ENCODE measurements around the gene TSHZ2.

TSHZ2 gene

GRCh38 chr20:53161073-53161472 lies 188.9 kb downstream of the TSHZ2 start:
- DNase-seq (ENCODE audit: low read depth in 3 of 3), result no peak

DNA sequence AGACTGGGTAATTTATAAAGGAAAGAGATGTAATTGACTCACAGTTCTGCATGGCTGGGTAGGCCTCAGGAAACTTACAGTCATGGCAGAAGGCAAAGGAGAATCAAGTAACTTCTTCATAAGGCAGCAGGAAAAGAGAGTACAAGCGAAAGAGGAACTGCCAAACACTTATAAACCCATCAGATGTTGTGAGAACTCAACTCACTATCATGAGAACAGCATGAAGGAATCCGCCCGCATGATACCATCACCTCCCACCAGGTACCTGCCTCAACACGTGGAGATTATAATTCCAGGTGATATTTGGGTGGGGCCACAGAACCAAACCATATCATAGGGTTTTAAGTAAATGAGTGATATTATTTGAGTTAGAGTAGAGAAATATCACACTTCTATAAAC lies 189.3 kb downstream of the TSHZ2 start:
- DNase-seq (ENCODE audit: low read depth in 3 of 3), result no peak

DNA sequence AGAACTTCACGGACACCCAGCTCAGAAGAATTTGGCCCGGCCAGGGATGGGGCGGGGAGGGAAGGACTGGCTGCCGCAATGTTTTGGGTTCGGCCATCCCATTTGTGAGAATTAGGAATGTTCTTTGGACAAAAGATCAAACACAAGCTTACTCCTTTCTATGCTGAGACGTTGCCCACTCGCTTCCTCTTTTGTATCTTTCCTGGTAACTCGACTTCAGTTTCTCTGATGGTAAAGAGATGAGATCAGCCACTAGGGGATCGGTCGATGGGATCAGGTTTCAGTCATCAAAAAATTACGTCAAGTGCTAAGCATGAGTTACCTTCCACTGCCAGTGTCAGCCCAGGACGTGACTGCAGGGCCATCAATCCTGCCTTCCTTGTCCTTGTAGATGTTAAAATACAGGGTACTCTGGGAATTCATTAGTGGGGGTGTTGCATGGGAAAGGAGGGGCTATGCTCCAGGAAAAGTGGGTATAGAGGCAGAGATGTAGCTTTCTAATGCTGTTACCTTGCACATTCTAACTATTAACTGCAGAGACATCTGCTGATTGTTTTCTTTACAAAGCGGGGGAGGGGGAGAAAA lies 190.2 kb downstream of the TSHZ2 start:
- DNase-seq (ENCODE audit: low read depth in 3 of 3), result no peak

- no peak for DNase-seq (ENCODE audit: low read depth in 3 of 3)
These were observed 191.3 kb downstream of the TSHZ2 start for GRCh38 chr20:53163486-53163885.

DNA sequence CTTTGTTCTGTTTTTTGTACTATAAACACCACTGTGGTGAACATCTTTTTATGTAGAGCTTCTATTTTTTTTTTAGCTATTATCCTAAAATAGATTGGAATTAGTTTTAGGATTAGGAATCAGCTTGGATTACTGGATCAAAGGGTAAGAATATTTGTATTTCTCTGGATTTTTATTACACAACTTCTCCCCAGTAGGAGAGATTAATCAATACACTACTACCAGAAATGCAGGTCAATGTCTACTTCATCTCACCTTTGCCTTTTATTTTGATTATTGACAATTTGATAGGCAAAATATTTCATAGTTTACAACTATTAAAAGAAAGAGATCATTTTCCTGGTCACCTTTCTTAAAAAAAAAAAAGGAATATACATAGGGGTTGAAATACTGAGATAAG lies 191.9 kb downstream of the TSHZ2 start:
- DNase-seq (ENCODE audit: low read depth in 3 of 3), result no peak

DNA sequence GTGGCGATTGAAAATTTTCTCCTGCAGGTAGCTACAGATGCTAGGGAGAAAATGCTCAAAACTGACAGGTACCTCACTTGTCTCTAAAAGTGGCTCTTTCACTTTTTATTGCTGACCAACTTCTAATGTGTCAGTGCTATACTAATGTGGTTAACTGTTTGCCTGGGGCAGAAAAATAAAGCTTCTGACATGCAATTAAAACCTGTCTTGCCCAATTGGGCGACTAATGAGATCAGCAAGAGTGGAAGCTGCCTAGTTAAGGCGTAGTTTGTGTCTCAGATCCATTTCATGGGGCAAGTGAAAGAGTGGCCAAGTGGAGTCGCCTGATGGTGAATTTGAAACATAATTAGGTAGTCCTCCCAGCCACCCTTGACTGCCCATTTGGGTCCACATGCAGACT lies 193.3 kb downstream of the TSHZ2 start:
- DNase-seq (ENCODE audit: low read depth in 3 of 3), result no peak

- no peak for DNase-seq (ENCODE audit: low read depth in 3 of 3)
These were observed 196.3 kb downstream of the TSHZ2 start for GRCh38 chr20:53168491-53168890.

DNA sequence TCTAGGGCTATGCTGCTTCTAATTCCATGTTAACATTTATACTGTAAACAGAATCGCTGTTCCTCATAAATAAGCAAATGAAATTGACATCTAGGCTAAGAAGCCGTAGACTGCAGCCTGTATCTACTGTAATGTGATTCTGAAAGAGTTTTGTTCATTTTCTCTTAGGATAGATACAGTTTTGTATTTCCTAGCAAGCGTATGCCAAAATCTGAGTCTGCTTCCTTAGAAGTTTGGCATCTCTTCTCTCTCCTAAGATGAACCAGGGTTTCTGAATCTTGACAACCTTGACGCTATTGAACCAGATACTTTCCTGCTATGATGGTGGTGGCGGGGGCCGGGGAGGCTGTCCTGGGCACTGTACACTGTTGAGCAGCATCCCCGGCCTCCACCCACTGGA lies 198.0 kb downstream of the TSHZ2 start:
- no peak for DNase-seq (ENCODE audit: low read depth in 3 of 3)

- no peak for DNase-seq (ENCODE audit: low read depth in 3 of 3)
These were observed 198.9 kb downstream of the TSHZ2 start for GRCh38 chr20:53171065-53171464.

- no peak for DNase-seq (ENCODE audit: low read depth in 3 of 3)
These were observed 202.3 kb downstream of the TSHZ2 start for GRCh38 chr20:53174454-53174853.

DNA sequence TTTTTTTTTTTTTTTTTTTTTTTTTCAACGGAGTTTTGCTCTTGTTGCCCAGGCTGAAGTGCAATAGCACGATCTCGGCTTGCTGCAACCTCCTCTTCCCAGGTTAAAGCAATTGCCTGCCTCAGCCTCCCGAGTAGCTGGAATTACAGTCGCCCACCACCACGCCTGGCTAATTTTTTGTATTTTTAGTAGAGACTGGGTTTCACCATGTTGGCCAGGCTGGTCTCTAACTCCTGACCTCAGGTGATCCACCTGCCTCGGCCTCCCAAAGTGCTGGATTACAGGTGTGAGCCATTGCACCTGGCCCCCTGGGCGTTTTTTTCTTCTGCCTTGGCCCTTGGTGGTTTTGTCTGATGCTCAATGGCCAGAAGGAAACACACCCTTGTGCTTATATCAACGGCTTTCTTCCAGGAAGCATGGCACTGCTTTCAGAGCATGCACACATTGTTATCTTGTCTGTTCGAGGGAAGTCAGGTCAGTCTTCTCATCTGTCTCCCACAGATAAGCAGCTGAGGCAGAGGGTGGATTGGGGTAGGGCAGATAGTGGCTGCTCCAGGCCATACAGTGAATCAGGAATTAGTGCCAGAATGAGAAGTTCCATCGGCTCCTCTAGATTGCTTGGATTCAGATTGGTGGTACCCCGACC lies 203.1 kb downstream of the TSHZ2 start:
- DNase-seq (ENCODE audit: low read depth in 3 of 3), result no peak

DNA sequence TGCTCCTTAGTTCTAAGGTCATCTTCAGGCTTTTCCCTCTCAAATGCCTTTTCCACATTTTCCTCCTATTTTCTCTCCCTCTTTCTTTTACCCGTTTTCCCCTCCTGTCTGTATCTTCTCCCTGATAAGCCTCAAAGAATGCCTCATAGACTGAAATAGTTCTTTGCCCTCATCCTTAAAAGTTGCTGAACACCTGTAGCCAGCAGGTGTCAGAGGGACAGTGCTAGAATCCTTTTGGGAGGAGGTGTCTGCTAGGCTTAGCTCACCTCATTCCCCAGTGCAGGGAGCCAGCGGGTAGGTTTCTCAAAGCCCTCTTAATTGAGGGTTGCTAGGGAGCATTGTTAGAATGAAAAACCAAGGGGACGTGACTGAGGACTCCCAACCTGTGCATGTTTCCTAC lies 204.0 kb downstream of the TSHZ2 start:
- DNase-seq (ENCODE audit: low read depth in 3 of 3), result no peak

DNA sequence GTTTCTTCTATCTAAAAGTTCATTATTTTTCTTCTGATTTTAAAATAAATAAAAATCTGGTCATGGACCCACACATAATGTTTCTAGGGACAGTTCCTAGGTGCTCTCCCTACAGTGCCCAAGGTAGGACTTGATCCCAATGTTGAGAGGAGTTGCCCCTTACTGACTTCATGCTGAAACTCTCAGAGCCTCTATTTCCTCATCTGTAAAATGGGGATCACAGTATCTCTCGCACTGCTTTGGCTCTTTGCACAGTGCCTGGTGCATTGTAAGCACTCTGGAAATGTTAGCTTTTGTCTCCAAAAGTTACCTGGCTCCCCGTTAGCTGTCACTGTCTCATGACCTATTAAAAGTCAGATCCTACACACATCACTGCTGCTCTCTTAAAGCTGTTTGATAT lies 205.5 kb downstream of the TSHZ2 start:
- no peak for DNase-seq (ENCODE audit: low read depth in 3 of 3)

GRCh38 chr20:53179749-53180148 lies 207.6 kb downstream of the TSHZ2 start:
- DNase-seq (ENCODE audit: low read depth in 3 of 3), result no peak

DNA sequence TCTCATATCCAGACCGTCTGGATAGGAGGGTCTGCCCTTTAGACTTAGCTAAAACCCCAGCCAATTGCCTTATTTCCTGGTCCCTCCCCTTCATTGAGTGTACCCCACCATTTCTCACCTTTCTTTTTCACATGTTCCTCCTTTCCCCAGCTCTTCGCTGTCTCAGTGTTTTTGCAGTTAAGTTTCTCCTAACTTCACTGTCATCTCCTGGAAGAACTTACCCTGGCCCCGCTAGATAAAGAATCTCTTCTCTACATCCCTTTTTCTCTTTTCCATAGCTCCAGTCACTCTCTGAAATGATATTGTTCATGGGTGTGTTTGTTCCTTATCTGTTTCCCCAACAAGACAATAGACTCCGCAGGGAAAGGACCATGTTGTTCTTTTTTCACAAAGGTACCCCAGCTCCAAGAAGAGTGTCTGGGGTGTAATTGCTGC lies 208.8 kb downstream of the TSHZ2 start:
- no peak for DNase-seq (ENCODE audit: low read depth in 3 of 3)

DNA sequence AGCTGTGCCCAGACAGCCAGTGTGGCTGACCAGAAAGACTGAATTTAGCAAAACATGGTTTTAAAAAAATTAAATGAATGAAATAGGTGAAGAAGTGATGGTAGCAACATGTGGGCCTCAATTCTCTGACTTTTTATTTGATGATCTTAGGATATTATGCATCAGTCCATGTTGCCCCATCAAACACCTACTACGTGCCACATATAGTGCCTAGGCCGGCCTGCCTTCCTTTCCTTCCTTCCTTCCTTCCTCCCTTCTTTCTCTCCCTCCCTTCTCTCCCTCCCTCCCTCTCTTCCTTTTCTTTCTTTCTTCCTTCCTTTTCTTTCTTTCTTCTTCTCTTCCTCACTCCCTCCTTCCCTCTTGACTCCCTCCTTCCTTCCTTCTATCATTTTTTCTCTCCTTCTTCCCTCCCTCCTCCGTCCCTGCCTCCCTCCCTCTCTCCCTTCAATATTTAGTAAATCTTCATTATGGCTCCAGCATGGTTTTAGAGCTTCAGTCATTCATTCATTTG lies 209.8 kb downstream of the TSHZ2 start:
- no peak for DNase-seq (ENCODE audit: low read depth in 3 of 3)

DNA sequence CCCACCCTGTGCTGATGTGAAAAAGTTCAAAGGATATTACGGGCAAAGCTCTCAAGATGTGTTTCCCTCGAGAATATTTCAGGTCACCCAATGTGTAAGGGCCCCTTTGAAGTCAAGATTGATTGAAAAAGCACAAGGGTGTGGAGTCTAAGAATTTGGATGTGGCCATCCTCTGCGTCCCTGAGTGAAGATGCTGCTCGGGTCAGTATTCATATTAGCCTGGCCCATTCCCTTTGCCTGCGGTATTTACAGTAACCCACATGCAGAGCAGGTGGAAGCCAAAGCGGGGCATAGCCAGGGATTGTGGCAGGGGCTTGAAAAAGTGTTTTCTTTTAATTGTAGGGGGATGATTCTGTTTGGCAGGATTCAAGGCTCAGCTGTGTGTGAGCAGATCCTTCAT lies 211.0 kb downstream of the TSHZ2 start:
- no peak for DNase-seq (ENCODE audit: low read depth in 3 of 3)

DNA sequence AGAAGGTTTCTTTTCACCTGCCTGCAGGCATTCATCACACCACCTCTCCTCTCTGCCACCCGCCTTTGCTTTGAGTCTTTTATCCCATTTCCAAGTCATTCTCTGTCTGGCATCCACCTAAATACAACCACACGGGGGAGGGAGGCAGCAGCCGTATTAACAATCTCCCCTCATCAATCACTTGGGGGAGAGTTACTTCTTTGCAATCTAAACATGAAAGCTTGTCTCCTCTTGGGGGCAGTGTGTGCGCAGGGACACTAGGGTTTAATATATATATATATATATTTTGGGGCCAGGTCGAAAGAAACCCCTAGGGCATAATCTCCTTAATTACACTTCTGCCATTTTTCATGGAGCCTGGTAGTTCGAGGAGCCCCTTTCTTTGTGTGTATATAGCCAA lies 214.5 kb downstream of the TSHZ2 start:
- DNase-seq (ENCODE audit: low read depth in 3 of 3), result no peak

DNA sequence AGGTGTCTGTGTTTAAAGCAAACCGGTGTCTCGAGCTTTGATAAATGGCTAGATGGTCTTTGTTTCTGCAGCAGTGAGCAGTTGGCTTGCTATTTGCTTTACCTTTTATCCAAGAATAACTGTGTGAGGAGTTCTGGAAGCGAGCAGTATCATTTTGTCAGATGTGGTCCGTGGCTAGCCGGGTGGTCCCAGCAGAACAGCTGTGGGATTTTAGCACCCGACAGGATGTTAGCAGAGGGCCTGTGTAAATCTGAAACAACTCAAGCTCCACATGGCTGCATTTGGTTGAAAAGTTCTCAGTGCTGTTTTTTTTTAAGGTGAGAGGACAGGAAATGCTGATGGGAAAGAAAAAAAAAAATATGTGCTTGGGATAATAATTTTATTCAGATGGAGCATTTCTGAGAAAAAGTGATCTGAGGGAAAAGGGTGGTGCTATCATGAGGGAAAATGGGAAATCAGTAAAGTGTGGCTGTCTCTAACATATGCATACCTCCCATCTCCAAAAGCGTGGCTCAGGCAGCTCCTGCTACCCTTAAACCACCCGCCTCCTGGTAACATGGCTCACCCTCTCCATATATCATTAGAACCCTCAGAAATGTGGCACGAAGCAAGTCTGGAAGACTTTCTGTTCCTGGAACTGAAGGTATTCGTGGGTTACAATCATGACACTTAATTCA lies 215.4 kb downstream of the TSHZ2 start:
- no peak for DNase-seq (ENCODE audit: low read depth in 3 of 3)

- DNase-seq (ENCODE audit: low read depth in 3 of 3), result no peak
These were observed 218.1 kb downstream of the TSHZ2 start for GRCh38 chr20:53190225-53190624.

GRCh38 chr20:53191957-53192356 lies 219.8 kb downstream of the TSHZ2 start:
- DNase-seq (ENCODE audit: low read depth in 3 of 3), result no peak

DNA sequence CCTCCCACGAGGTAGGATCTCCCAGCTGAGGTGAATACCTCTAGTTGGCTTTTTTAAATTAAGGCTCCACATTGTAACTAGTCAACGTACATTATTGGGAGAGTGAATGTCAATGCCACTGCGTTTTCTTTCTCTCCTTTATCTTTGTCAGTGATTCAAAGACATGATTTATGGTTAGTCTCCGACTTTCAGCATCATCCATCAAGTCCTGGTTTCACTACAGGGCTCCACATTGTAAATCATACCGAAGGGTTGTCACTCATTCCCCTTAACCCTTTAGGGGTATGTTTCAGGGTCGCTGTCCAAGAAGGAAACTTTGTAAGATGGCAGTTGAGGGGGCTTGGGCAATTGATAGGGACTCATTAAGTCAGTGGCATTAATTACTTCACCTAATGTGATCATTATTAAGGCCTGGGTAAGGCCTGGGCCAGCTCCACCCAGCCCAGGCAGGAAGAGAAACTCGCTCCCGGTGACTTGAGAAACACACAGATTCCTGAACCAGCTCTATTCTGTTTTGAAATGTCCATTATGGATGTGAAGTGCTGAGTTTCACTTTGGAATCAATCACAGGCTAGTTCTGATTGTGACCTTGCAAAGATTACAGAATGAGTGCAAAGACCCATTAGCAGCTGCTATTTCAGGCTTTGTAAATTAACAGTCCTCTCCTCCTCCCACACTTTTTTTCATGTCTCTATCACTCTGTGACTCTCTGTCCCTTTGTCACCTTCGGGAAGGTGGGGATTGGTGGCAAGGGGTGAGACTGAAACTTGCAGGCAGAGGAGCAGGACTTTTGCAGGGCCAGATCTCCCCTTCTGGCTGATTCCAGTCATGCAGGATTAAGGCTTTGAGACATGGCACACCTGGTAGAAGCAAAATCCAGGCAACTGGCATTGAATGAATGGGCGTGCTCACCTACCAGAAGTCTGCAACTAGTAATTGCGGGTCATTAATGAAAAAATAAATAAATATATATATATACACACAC lies 222.4 kb downstream of the TSHZ2 start:
- DNase-seq (ENCODE audit: low read depth in 3 of 3), result no peak
